ENCODE measurements around the gene LDLRAD3.
"Not testable (repeated sequence)": the region's sequence is repeated elsewhere in the genome, so short reads cannot be mapped to it uniquely, and the experiment has no call there.

- TF ChIP-seq POLR2A (IDR thresholded peaks at IDR 0.05): not testable (repeated sequence)
- TF ChIP-seq, protein P1, sequence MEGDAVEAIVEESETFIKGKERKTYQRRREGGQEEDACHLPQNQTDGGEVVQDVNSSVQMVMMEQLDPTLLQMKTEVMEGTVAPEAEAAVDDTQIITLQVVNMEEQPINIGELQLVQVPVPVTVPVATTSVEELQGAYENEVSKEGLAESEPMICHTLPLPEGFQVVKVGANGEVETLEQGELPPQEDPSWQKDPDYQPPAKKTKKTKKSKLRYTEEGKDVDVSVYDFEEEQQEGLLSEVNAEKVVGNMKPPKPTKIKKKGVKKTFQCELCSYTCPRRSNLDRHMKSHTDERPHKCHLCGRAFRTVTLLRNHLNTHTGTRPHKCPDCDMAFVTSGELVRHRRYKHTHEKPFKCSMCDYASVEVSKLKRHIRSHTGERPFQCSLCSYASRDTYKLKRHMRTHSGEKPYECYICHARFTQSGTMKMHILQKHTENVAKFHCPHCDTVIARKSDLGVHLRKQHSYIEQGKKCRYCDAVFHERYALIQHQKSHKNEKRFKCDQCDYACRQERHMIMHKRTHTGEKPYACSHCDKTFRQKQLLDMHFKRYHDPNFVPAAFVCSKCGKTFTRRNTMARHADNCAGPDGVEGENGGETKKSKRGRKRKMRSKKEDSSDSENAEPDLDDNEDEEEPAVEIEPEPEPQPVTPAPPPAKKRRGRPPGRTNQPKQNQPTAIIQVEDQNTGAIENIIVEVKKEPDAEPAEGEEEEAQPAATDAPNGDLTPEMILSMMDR (IDR thresholded peaks at IDR 0.05): not testable (repeated sequence)
Measured at GRCh38 chr11:36189735-36190134, 245.9 kb downstream of the LDLRAD3 start.
